Left forelimb (tissue), 1 donor: Measurements from ENCODE around the gene TRAF3IP3.

ENCODE experiments used
- DNase-seq: peaks from one replicate; pipeline ENCODE4 v3.0.0-alpha.2; 2018; ENCODE audit warnings: low spot score

The TRAF3IP3 gene, protein sequence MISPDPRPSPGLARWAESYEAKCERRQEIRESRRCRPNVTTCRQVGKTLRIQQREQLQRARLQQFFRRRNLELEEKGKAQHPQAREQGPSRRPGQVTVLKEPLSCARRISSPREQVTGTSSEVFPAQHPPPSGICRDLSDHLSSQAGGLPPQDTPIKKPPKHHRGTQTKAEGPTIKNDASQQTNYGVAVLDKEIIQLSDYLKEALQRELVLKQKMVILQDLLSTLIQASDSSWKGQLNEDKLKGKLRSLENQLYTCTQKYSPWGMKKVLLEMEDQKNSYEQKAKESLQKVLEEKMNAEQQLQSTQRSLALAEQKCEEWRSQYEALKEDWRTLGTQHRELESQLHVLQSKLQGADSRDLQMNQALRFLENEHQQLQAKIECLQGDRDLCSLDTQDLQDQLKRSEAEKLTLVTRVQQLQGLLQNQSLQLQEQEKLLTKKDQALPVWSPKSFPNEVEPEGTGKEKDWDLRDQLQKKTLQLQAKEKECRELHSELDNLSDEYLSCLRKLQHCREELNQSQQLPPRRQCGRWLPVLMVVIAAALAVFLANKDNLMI

DNA sequence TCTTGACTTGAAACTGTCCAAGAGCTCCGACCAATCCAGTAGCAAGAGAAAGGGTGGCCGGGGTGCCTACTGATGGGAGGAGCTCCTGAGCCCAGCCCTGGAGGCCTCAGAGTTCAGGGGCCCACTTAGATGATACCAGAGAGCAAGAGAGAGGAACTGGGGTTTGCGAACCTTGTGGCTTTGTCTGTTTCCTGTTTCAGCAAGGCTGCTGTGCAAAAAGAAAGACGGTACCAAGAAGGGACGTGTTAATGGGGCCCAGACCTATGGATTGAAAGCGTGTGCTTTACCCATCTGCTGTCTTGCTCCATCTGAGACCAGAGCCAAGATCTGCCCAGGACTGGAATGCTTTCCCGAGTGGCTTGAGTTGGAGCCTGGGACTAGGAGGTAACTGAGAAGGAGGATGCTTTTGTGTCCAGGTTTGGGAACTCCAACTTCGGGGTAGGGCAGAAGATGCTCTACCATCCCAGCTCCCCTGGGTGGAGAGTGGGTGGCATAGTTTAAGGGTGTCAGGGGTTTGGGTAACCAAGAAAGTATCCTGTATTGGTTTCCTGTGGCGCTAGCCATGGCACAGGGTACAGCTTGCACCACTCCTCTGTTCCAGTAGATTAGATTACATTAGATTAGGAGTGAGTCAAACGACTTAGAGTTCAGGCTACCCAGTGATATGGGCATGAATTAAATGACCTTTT, at the start of gene TRAF3IP3:
Gene TRAF3IP3, plus strand, starts transcription at position 128 of the 689 bp plus-strand sequence. CDS start 3,987 bp downstream, outside the sequence.
- DNase-seq = no peak

DNA sequence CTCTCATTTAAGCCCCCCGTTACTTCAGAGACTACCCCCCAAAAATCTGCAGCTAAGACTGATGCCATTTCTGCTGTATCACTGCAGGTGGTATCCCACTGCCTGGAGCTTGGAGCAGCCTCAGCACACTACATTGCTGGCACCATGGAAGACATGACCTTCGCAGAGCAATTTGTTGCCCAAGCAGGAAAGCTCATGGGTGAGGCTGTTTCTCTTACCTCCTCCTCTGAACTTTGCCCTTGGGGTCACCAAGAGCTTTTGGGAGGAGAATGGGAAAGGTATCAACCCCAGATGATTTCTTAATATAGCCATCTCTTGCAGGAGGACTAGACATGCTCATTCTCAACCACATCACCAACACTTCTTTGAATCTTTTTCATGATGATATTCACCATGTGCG, 49.2 kb upstream of the TRAF3IP3 start:
- no peak for DNase-seq

DNA sequence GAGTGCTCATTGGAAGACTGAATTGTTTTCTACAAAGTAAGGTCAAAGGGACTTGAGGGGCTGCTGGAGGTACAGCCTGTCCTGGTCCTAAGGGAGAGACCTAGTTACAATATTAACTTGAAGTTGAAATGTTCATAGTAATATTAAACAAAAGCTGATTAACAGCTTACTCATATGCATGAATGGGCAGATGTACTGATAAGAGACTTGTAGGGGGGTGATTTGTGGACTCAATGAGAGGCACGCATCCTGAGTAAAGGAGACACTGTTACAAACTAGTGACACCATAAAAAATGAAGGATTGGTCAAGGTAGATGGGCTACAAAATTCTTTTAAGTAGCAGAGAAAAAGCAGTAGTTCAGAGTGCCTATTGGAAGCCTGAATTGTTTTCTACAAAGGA, 48.5 kb upstream of the TRAF3IP3 start:
- DNase-seq = no peak

DNA sequence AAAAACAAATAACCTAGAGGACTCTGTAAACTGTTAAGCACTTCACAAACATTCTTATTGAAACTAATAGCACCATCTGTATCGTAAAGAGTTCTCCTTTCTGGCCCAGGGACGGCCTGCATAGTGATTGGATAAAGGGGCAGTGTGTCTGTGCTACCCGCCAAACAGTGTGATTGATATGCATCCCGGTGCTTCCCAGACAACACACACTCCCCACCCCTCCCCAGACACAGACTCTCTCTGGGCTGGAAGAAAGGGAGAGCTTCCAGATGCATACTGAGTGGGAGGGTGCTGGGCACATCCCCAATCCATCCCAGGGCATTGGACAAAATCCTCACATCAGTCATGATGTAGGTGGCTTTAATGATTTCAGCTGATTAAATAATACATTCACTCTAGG, 47.6 kb upstream of the TRAF3IP3 start:
- DNase-seq = no peak

DNA sequence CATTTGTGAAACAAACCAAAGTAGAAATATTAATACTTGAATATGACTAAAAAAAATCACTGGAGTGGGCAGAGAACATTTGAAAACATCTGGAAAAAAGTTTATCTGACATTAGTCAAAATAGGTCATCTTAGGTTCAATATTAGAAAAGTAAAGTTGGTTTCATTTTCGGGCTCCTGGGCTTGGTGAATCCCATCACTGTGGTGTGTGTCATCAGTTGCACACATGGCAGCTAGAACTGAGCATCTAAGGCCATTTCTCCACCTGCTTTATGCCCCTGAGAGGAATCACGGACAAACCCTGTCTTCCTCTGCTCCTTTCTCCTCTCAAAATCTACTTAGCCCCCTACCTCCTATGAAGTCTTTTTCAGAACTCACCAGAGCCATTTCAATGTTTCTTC, 45.8 kb upstream of the TRAF3IP3 start:
- DNase-seq = no peak

DNA sequence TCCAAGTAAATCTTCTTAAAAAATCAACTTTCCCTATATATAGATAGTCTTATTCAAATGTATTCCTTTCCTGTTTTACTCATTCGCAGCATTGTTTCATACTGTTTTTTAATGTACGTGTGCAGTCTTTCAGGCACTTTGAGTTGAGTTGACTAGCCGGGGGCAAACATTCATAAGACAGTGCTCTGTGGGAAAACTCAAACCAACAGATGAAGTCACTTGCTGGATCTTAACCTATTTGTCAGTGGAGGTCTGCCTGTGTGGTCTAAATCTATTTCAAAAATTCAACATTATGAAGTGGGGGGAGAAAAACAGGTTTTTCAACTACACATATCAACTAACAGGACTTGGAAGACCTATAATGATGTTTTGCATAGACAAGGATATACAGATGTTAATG, 45.0 kb upstream of the TRAF3IP3 start:
- no peak for DNase-seq

DNA sequence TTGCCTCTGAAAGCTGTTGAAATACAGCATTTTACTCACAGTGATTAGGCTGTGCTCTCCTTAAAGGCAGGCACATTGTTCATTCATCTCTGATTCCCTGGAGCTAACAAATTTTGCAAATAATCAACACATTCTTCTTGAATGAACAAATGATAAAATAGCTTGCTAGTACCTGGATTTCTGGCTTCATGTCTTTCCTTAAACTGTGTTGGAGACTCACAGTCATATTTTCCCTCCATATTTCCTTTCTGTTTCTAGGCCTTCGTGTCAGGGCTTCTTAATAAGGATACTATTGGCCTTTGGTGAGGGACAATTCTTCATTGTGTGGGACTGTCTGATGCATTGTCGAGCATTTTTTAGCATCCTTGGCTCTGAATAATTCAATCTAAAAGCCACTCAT, 41.5 kb upstream of the TRAF3IP3 start:
- DNase-seq = no peak

DNA sequence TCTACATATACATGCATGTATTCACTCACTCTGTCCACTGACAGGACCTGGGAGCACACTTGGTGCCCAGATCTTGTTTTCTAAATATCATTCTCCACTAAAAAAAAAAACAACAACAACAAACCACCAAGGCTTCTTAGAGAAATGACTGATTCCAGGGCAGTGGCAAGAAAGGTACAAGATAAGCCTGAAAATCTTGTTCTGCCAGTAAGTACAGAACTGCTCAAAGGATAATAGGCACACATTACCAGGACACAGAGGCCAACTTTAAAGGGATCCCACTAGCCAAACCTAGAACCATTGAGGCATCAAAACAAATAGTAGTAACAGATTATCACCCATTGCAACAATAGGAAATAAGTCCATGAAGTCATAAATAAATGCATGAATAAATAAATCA, 40.5 kb upstream of the TRAF3IP3 start:
- no peak for DNase-seq

DNA sequence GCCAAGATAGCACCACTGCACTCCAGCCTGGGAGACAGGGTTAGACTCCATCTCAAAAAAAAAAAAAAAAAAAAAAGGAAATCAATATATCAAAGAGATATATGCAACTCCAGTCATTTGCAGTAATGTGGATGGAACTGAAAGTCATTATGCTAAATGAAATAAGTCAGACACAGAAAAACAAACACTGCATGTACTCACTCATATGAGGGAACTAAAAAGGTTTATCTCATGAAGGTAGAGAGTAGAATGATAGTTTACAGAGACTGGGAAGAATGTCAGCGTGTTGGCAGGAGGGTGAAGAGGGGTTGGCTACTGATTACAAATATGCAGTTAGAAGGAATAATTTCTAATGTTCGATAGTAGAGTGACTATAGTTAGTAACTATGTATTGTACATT, 38.0 kb upstream of the TRAF3IP3 start:
- no peak for DNase-seq

DNA sequence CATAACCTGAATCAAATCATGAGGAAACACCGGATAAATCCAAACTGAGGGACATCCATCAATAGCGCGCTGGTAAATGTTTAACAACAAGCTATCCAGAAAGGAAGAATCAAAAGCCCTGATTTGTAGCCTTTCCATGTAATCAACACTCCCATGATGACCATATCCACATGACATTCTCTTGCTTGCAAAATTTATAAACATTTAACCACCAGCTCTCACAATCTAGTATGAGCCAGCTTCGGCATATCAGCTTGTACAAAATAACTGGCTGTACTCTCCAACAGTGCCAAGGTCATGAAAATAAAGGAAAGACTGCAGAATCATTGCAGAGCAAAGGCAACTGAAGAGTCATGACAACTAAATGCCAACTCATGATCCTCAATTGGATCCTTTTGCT, 35.5 kb upstream of the TRAF3IP3 start:
- no peak for DNase-seq

DNA sequence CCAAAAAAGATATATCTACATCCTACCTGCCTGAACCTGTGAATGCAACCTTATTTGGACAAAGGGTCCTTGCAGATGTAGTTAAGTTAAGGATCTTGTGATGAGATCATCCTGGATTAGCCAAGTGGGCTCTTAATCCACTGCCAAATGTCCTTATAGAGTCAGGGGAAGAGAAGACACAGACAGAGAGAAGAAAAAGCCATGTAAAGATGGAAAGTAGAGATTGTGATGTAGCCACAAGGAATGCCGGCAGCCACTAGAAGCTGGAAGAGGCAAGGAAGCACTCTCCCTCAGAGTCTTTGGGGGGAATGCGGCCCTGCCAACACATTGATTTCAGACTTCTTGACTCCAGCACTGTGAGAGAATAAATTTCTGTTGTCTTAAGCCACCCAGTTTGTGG, 35.0 kb upstream of the TRAF3IP3 start:
- no peak for DNase-seq

DNA sequence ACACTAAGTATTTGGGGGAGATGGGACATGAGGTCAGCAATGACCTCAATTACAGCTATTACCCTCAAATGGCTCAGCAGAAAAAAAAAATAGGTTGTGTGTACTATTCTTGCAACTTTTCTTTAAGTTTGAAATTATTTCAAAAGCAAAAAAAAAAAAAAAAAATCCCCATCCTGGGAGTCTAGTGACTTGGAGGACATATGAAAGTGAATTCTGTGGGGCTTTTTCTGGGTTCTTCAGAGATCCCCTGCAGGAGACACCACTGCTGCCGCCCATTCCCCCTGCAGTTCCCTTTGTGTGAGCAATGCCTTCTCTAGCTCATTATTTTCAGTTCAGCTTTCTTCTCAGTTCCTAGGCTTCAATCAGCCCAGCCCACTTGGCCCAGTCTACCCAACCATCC, 34.5 kb upstream of the TRAF3IP3 start:
- DNase-seq = no peak

DNA sequence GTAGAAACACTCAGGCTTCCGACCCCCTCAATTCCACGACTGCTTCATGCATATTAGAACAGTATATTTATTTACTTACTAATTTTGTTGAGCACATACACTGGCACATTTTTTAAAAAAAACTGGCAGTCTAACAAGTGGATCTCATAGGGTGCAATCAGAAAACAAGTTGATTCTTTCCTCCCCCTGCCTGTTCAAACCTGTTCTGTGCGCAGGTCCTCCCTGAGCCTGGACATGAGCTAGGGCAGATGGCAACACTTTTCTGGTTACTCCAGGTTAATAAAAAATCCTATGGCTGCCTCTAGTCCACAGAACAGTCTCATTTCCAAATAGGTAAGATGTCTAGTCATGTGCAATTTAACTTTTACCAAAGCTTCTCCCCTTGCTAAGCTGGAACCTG, 32.6 kb upstream of the TRAF3IP3 start:
- DNase-seq = no peak

DNA sequence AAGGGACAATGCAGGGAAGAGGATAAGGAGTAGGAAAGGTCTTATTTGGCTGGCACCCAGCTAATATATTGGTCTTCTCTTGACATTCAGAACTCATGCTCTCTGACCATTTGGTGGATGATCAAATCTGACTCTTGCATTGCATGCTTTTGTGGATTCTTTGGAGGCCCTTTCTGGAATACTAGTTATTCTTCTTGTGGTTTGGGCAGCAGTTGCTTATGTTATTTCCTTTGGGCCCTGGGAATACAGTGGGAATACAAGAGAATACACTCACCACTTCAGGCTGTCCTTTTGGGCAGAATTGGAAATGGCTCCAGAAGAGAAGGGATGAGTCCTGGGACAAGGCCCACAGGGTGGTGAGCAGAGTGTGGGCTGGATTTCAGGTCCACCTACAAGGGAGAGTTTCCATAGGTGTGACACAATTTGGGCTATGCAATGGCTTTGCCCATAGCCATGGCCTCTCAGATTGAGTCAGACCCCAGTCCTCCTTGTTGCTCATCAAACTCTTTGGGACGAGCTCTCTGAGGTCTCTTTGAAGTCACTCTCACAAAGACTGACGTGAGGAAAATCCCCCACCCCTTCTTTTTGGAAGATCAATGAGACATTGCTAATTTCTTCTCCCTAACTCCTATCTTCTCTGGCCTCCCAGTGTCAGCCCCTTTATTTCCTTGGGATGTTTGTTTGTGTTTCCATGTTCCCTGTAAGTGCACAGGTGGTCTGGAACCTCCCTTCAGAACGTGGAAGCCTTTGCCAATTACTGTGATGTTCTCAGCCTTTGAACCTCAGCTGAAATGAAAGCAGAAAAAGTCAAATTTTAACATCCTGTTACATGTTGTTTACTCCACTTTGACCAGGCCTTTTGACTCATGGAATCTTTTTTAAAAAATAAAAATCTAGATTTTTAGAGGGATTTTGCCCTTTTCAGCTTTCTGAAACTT, 31.8 kb upstream of the TRAF3IP3 start:
- DNase-seq = no peak

DNA sequence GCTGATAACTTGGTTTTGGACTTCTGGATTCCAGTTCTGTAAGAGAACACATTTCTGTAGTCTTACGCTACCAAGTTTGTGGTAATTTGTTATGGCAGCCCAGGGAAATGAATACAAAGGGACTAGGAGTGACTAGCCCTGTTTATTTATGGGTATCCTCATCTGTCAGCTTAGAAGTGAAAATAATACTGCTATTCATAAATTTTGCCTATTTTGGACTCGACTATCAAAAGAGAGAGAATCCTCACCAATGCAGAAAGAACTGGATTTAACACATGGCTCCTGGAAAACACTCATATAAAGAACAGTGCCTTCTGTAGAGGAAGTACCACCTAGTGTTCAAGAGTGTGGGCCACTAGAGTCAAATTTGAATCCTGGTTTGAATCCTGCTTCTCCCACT, 28.6 kb upstream of the TRAF3IP3 start:
- no peak for DNase-seq

DNA sequence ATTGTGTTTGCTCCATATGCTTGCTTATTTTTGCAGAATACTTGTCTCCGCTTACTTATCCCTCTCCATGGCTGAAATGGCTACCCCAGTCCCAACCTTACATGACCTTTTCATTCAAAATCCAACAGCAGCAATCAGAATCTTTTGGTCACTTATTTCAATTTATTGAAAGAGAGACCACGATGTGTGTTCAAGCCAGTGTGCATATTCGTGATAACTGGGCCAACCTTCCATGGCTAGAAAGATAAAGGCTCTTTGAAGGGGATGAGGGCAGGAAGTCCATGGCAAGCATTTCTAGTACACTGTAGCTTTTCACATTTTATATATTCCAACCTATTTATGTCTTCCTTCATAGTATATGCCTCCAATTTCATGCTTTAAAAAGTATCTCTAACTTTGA, 28.1 kb upstream of the TRAF3IP3 start:
- DNase-seq = no peak

DNA sequence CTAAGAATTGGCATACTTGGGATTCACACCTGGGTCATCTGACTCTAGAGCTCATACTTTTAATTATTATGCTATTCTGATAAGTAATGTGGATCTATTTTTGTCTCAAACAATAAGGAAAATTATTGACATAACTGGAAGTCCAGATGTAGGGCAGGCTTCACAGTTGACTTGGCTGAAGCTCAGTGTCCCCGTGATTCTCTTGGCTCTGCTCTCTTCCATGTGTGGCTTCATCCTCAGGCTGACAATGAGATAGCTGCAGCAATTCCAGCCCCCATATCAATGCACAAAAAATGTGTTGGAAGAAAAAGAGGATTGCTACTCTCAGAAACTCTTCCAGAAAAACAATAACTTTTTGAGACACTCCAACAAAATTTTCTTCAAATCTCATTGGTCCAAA, 27.4 kb upstream of the TRAF3IP3 start:
- DNase-seq = no peak

DNA sequence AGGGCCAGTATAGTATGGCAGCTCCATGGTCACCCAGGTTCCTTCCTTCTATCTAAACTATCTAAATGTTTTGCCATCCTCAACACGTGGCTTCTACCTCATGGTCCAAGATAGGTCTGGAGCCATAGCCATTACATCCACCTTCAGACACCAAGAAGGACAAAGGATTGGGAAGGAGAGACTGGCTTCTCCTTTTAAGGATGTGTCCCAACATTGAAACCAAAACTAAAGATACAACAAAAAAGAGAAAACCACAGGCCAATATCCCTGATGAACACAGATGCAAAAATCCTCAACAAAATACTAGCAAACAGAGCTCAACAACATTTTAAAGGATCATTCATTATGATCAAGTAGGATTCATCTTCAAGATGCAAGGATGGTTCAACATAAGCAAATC, 26.4 kb upstream of the TRAF3IP3 start:
- no peak for DNase-seq

DNA sequence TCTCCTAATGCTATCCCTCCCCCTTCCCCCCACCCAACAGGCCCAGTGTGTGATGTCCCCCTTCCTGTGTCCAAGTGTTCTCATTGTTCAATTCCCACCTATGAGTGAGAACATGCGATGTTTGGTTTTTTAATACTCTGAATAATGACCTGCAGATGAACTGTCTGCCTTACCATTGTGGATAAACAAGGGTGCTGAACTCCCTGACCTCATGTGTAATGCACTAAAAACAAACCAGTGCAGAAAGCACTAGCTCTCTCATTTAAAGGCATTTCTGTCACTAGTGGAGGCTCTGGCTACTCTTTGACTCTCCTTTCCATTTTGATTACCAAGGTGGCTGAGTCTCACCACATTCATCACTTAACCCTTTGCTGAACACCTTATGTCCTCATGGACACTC, 23.1 kb upstream of the TRAF3IP3 start:
- no peak for DNase-seq

DNA sequence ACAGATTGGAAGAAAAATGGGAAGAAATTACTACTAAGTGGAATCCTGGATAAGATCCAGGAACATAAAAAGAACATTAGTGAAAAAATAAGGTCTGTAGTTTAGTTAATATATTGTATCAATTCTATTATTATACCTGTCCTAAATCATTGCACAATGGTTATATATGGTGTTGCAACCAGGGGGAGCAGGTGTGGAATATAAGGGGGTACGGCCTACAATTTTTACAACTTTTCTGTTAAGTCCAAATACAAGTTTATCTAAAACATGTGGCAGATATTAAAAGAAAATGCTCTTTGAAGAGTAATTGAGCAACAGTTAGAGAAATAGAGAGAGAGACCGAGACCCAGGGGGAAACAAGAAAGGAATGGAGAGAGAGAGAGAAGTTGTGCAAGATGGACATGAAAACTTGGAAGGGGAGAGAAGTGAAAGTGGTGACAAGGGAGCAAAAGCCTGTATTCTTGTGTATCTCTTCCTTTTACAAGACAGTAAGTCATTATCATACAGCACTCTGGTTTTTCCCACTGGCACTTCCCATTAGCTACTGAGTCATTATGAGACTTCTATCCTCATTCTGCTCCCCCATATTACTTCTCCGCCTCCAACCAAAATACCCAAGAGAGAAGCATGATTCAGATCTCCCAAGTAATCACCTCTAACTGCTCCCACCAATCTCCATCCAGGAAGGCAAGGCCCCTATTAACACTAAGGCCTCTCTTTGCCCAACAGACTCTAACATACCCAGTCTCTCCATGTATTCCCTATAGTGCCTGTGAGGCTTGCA, 22.3 kb upstream of the TRAF3IP3 start:
- no peak for DNase-seq

DNA sequence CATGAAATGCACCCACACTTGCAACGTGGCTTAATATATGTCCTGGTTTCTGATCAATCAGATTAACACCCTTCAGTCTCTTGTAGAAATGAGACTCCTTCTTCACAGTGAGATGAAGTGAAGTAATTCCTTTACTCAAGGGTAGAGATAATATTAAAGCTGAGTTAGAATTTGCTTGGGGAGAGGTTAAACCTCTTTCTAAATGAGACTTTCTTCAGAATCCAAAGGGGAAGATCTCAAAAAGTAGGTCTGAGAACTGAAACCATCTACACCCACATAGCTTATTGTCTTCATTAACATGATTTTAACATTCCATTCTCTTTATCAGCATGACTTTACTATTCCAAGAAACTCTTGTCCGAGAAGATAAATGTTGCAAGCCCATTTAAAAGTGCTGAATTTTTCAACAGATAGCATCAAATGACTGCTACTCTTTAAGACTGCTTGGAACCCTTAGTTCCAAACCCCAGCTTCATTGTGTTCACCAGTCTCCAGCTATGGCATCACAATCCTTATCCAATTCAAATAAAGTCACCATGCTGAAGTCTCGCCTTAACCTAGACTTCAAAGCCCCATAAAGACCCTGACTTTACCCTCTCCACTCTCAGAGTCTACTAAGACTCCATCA, 19.2 kb upstream of the TRAF3IP3 start:
- no peak for DNase-seq
